RWPE2 (cell line): ENCODE measurements around the gene ME3.
A peak's percentile ranks its signal among the peaks of the same experiment; 100 is the strongest.
"Not testable (repeated sequence)": the region's sequence is repeated elsewhere in the genome, so short reads cannot be mapped to it uniquely, and the experiment has no call there.

ENCODE experiments used
- ATAC-seq: fragments of 200-7000 bp; cut with Tn5 transposase; 3 replicates; pipeline ENCODE4 v1.9.1; 2021; ENCODE audit warnings: low read depth
- DNase-seq: peaks from one replicate; pipeline ENCODE4 v3.0.0-alpha.2; 2020; ENCODE audit warnings: low spot score
- H3K27ac ChIP-seq: fragments of 450-650 bp; 2 replicates; pipeline ENCODE4 v1.5.1; 2017; ENCODE audit warnings: mild to moderate bottlenecking; ENCODE audit not compliant: poor library complexity, severe bottlenecking
- H3K27me3 ChIP-seq: fragments of 250-450 bp; sonication (Bioruptor Pico); 2 replicates; pipeline ENCODE4 v1.5.1; 2021; ENCODE audit warnings: mild to moderate bottlenecking, moderate library complexity; ENCODE audit not compliant: insufficient read depth, poor library complexity, severe bottlenecking
- H3K36me3 ChIP-seq: fragments of 250-450 bp; sonication (Bioruptor Pico); 2 replicates; pipeline ENCODE4 v1.5.1; 2020; ENCODE audit warnings: low read depth, mild to moderate bottlenecking, moderate library complexity
- H3K4me1 ChIP-seq: fragments of 250-450 bp; sonication (Bioruptor Pico); 2 replicates; pipeline ENCODE4 v1.5.1; 2021; ENCODE audit warnings: mild to moderate bottlenecking, moderate library complexity; ENCODE audit not compliant: insufficient read depth, poor library complexity, severe bottlenecking
- H3K4me3 ChIP-seq: fragments of 250-450 bp; sonication (Bioruptor Pico); 2 replicates; pipeline ENCODE4 v1.5.1; 2021; ENCODE audit warnings: mild to moderate bottlenecking, moderate library complexity; ENCODE audit not compliant: severe bottlenecking
- H3K9me3 ChIP-seq: fragments of 250-450 bp; sonication (Bioruptor Pico); 2 replicates; pipeline ENCODE4 v1.5.1; 2021; ENCODE audit warnings: mild to moderate bottlenecking, moderate library complexity; ENCODE audit not compliant: severe bottlenecking
- TF ChIP-seq, protein P1 (sequence below): fragments of 450-650 bp; IDR thresholded peaks from one replicate; pipeline ENCODE4 v1.5.1; 2017; ENCODE audit warnings: mild to moderate bottlenecking, moderate library complexity; ENCODE audit not compliant: poor library complexity, severe bottlenecking

ME3 gene

DNA sequence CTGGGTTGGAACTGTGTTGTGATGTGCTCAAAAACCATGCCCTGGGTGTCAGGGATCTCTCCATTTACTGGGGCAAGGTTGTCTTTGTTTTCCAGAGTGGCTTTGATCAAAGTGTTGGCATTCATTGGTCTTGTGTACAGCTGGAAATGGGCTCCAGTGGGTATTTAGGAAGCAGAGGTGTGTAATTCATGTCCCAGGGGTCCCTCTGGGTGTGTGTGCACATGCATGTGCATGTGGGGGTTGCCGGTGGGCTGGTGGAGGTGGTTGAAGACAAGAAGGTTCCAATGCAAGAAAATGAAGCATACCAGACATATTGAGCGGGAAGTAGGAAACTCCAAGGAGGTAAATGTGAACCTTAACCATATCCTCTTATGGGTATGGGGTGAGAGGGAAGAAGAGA, 121.7 kb downstream of the ME3 start:
- ATAC-seq = no peak
- Histone ChIP-seq H3K36me3 (no peaks in the 10 kb centered on the region), H3K27ac (peak overlapping the region; percentile 84), H3K4me1 (peaks cover 27% of the 10 kb centered on the region), H3K4me3 (no peak overlapping the region), H3K9me3 (no peaks in the 10 kb centered on the region), H3K27me3 (no peaks in the 10 kb centered on the region)
- no peak for DNase-seq
- TF ChIP-seq, protein P1, sequence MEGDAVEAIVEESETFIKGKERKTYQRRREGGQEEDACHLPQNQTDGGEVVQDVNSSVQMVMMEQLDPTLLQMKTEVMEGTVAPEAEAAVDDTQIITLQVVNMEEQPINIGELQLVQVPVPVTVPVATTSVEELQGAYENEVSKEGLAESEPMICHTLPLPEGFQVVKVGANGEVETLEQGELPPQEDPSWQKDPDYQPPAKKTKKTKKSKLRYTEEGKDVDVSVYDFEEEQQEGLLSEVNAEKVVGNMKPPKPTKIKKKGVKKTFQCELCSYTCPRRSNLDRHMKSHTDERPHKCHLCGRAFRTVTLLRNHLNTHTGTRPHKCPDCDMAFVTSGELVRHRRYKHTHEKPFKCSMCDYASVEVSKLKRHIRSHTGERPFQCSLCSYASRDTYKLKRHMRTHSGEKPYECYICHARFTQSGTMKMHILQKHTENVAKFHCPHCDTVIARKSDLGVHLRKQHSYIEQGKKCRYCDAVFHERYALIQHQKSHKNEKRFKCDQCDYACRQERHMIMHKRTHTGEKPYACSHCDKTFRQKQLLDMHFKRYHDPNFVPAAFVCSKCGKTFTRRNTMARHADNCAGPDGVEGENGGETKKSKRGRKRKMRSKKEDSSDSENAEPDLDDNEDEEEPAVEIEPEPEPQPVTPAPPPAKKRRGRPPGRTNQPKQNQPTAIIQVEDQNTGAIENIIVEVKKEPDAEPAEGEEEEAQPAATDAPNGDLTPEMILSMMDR = no peak

DNA sequence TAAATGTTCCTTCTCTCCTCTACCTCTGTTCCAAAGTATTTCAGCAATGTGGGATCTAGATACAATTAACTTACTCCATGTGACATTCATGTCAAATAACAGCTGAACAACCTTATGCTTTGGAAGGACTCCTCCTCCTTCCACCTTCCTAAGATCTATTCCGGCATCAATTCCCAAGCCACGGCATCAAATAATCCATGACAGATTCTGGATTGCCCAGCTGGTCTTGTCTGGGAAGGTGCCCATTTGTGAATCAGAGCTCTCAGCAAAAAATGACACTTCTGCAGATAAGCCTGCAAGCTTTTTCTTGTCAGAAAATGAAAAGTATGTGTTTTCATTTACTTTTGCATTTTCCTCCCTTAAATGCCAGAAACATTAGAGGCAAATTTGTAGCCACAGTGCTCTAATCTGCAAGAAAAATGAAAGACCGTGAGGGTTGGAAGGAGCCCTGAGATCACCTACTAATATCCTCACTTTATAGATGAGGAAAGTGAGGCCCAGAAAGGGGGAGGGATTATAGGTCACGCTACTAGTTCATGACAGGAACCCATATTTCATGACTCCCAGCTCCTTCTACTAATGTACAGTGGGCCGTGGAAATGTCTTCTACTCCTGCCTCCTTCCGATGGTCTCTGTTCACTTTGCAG, 124.0 kb downstream of the ME3 start:
- peak overlapping the region; percentile 55 for H3K27ac ChIP-seq
- TF ChIP-seq, protein P1 = no peak
- peaks cover 27% of the 10 kb centered on the region for H3K4me1 ChIP-seq
- H3K36me3 ChIP-seq = no peaks in the 10 kb centered on the region
- H3K27me3 ChIP-seq = no peaks in the 10 kb centered on the region
- DNase-seq = no peak
- peak; percentile 43 for ATAC-seq
- H3K4me3 ChIP-seq = no peak overlapping the region
- no peaks in the 10 kb centered on the region for H3K9me3 ChIP-seq

DNA sequence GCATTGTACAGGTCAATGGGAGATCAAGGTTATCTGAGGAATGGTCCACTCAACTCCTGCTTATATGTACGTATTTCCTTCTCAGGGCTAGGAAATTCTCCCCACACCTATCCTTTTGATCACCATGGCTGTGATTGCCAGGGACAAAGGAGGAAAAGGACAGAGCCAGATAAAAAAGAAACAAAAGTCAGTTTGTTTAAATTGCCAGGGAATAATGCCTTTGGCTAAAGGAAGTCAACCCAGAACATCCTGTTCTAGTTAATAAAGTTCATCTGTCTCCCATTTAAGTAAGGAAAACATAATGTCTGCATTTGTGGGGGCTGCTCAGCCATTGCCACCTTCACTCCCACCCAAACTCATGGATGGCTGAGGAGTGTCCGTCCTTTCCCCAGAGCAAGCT, 124.7 kb downstream of the ME3 start:
- DNase-seq (no peak), ATAC-seq (no peak)
- Histone ChIP-seq H3K4me3 (no peak overlapping the region), H3K9me3 (no peaks in the 10 kb centered on the region), H3K27ac (peak overlapping the region; percentile 55), H3K36me3 (no peaks in the 10 kb centered on the region), H3K4me1 (peaks cover 25% of the 10 kb centered on the region), H3K27me3 (no peaks in the 10 kb centered on the region)
- TF ChIP-seq, protein P1 = no peak

- H3K4me3 ChIP-seq, H3K9me3 ChIP-seq, ATAC-seq, H3K27me3 ChIP-seq, H3K36me3 ChIP-seq, H3K27ac ChIP-seq, DNase-seq, H3K4me1 ChIP-seq: not testable (repeated sequence)
Measured at GRCh38 chr11:86541299-86541698, 131.1 kb downstream of the ME3 start.

GRCh38 chr11:86538223-86538548, 134.2 kb downstream of the ME3 start:
- DNase-seq (no peak), ATAC-seq (no peak)
- no peak overlapping the region for H3K27ac ChIP-seq
- no peaks in the 10 kb centered on the region for H3K9me3 ChIP-seq
- no peak overlapping the region for H3K4me3 ChIP-seq
- H3K27me3 ChIP-seq = no peaks in the 10 kb centered on the region
- no peaks in the 10 kb centered on the region for H3K36me3 ChIP-seq
- TF ChIP-seq, protein P1 = no peak
- H3K4me1 ChIP-seq = no peaks in the 10 kb centered on the region
